ENCODE data around the gene SMYD3.

The SMYD3 gene

GRCh38 chr1:246005067-246005466 lies 502.0 kb downstream of the SMYD3 start:
- H4K20me1 ChIP-seq (ENCODE audit: control insufficient read depth, insufficient read depth, low read depth, low read length): no peaks in the 10 kb centered on the region
- H3K4me1 ChIP-seq (ENCODE audit: control insufficient read depth, low read length): peaks cover 2% of the 10 kb centered on the region; the same call in 1 of the 2 replicates
- H3K4me2 ChIP-seq (ENCODE audit: low read length): no peak overlapping the region
- H3K36me3 ChIP-seq (ENCODE audit: control insufficient read depth, low read length): no peaks in the 10 kb centered on the region
- no peaks in the 10 kb centered on the region for H3F3A ChIP-seq (ENCODE audit: control insufficient read depth, insufficient read depth)
- H3K9me2 ChIP-seq (replicated peaks; ENCODE audit: control insufficient read depth, low read length): no peaks in the 10 kb centered on the region
- no peak for TF ChIP-seq EZH2phosphoT487 (IDR thresholded peaks at IDR 0.05; ENCODE audit: borderline replicate concordance, low read length)
- no peak for TF ChIP-seq CTCF (IDR thresholded peaks at IDR 0.05; ENCODE audit: low read depth, low read length, poor library complexity, severe bottlenecking)
- no peak overlapping the region for H3K4me3 ChIP-seq (ENCODE audit: low read length)
- H3K9me3 ChIP-seq (ENCODE audit: control insufficient read depth, insufficient read depth, low read length): no peaks in the 10 kb centered on the region
- no peak overlapping the region for H3K27ac ChIP-seq (ENCODE audit: low read depth, low read length)
- no peaks in the 10 kb centered on the region for H3K27me3 ChIP-seq (ENCODE audit: control insufficient read depth, low read length)
- no peaks in the 10 kb centered on the region for H3K79me2 ChIP-seq (ENCODE audit: control insufficient read depth, low read length)

GRCh38 chr1:246004301-246004700 lies 502.8 kb downstream of the SMYD3 start:
- H3K4me1 ChIP-seq (ENCODE audit: control insufficient read depth, low read length): peaks cover 7% of the 10 kb centered on the region; the same call in 1 of the 2 replicates
- TF ChIP-seq CTCF (IDR thresholded peaks at IDR 0.05; ENCODE audit: low read depth, low read length, poor library complexity, severe bottlenecking): no peak
- H3K4me2 ChIP-seq (ENCODE audit: low read length): no peak overlapping the region
- no peaks in the 10 kb centered on the region for H3K36me3 ChIP-seq (ENCODE audit: control insufficient read depth, low read length)
- no peaks in the 10 kb centered on the region for H3K27me3 ChIP-seq (ENCODE audit: control insufficient read depth, low read length)
- H3F3A ChIP-seq (ENCODE audit: control insufficient read depth, insufficient read depth): no peaks in the 10 kb centered on the region
- H3K79me2 ChIP-seq (ENCODE audit: control insufficient read depth, low read length): no peaks in the 10 kb centered on the region
- H3K27ac ChIP-seq (ENCODE audit: low read depth, low read length): no peak overlapping the region
- no peak overlapping the region for H3K4me3 ChIP-seq (ENCODE audit: low read length)
- no peaks in the 10 kb centered on the region for H4K20me1 ChIP-seq (ENCODE audit: control insufficient read depth, insufficient read depth, low read depth, low read length)
- H3K9me2 ChIP-seq (replicated peaks; ENCODE audit: control insufficient read depth, low read length): no peaks in the 10 kb centered on the region
- H3K9me3 ChIP-seq (ENCODE audit: control insufficient read depth, insufficient read depth, low read length): no peaks in the 10 kb centered on the region

GRCh38 chr1:246003442-246003730 lies 503.7 kb downstream of the SMYD3 start:
- no peak overlapping the region for H3K27ac ChIP-seq (ENCODE audit: low read depth, low read length)
- H3K4me3 ChIP-seq (ENCODE audit: low read length): no peak overlapping the region
- H3K27me3 ChIP-seq (ENCODE audit: control insufficient read depth, low read length): no peaks in the 10 kb centered on the region
- peaks cover 7% of the 10 kb centered on the region; the same call in 1 of the 2 replicates for H3K4me1 ChIP-seq (ENCODE audit: control insufficient read depth, low read length)
- TF ChIP-seq EZH2phosphoT487 (IDR thresholded peaks at IDR 0.05; ENCODE audit: borderline replicate concordance, low read length) (no peak), CTCF (IDR thresholded peaks at IDR 0.05; ENCODE audit: low read depth, low read length, poor library complexity, severe bottlenecking) (no peak)
- H3K79me2 ChIP-seq (ENCODE audit: control insufficient read depth, low read length): no peaks in the 10 kb centered on the region
- no peaks in the 10 kb centered on the region for H4K20me1 ChIP-seq (ENCODE audit: control insufficient read depth, insufficient read depth, low read depth, low read length)
- H3F3A ChIP-seq (ENCODE audit: control insufficient read depth, insufficient read depth): no peaks in the 10 kb centered on the region
- no peak overlapping the region for H3K4me2 ChIP-seq (ENCODE audit: low read length)
- H3K9me3 ChIP-seq (ENCODE audit: control insufficient read depth, insufficient read depth, low read length): no peaks in the 10 kb centered on the region
- H3K36me3 ChIP-seq (ENCODE audit: control insufficient read depth, low read length): no peaks in the 10 kb centered on the region
- H3K9me2 ChIP-seq (replicated peaks; ENCODE audit: control insufficient read depth, low read length): no peaks in the 10 kb centered on the region

Data from DOHH2 (cell line).